Natural killer cell (primary cell): ENCODE results near the gene KNL1. TPM values are rescaled to one million over a fixed set of nuclear protein-coding genes. Genes with fewer than 3 reads are reported as not detected.
"Not testable (repeated sequence)": the region's sequence is repeated elsewhere in the genome, so short reads cannot be mapped to it uniquely, and the experiment has no call there.

Source experiments
- ATAC-seq, 3 donors: fragments of 150-1000 bp in 2 of 3; fragments of 200-7000 bp in 1 of 3; cut with Tn5 transposase; 1 replicate in 1 of 3; 2 replicates in 2 of 3; pipeline ENCODE4 v1.10.0; 2021; ENCODE audit warnings: mild to moderate bottlenecking in 2 of 3, moderate library complexity in 2 of 3
- DNase-seq, 2 donors: peaks; one replicate each; pipeline versions ENCODE4 v3.0.0 to v3.0.0-alpha.2; 2013 to 2021; ENCODE audit warnings: mixed read lengths in 1 of 2
- H3K27ac ChIP-seq: one replicate; pipeline ENCODE4 v1.5.1; 2013; ENCODE audit warnings: mild to moderate bottlenecking, low read length
- H3K27me3 ChIP-seq: one replicate; pipeline ENCODE4 v1.6.1; 2013; ENCODE audit warnings: low read length; ENCODE audit not compliant: control insufficient read depth, insufficient read depth
- H3K36me3 ChIP-seq: one replicate; pipeline ENCODE4 v1.6.1; 2013; ENCODE audit warnings: low read length; ENCODE audit not compliant: control insufficient read depth, insufficient read depth
- H3K4me1 ChIP-seq: one replicate; pipeline ENCODE4 v1.6.1; 2013; ENCODE audit warnings: low read length; ENCODE audit not compliant: control insufficient read depth, insufficient read depth
- H3K4me3 ChIP-seq: one replicate; pipeline ENCODE4 v1.5.1; 2013; ENCODE audit warnings: low read length
- H3K9me3 ChIP-seq: one replicate; pipeline ENCODE4 v1.6.1; 2013; ENCODE audit warnings: low read length; ENCODE audit not compliant: control insufficient read depth, insufficient read depth
- H3K27ac Mint-ChIP-seq, 2 donors: one replicate each; pipeline ENCODE4 v1.8.0; 2022; ENCODE audit warnings: mild to moderate bottlenecking in 2 of 2, mixed read lengths in 2 of 2, moderate library complexity in 1 of 2
- H3K27me3 Mint-ChIP-seq, 2 donors: one replicate each; pipeline ENCODE4 v1.8.0; 2022; ENCODE audit warnings: low read depth in 2 of 2, mixed read lengths in 2 of 2
- H3K36me3 Mint-ChIP-seq: one replicate; pipeline ENCODE4 v1.8.0; 2022; ENCODE audit warnings: mixed read lengths
- H3K4me1 Mint-ChIP-seq, 2 donors: one replicate each; pipeline ENCODE4 v1.8.0; 2022; ENCODE audit warnings: mixed read lengths in 2 of 2
- H3K4me3 Mint-ChIP-seq: one replicate; pipeline ENCODE4 v1.8.0; 2022; ENCODE audit warnings: mild to moderate bottlenecking, moderate library complexity, mixed read lengths
- H3K9me3 Mint-ChIP-seq, 2 donors: one replicate each; pipeline ENCODE4 v1.8.0; 2022; ENCODE audit warnings: mixed read lengths in 2 of 2
- CTCF ChIP-seq: fragments of 200-600 bp; IDR thresholded peaks from one replicate; pipeline ENCODE4 v1.8.0; 2022; ENCODE audit warnings: antibody characterized with exemption
- WGBS: methylation state at CpG from one replicate; pipeline ENCODE4 v1.1.7; 2013; ENCODE audit warnings: missing lambda C conversion rate; ENCODE audit not compliant: insufficient coverage; 5-methylcytosine and 5-hydroxymethylcytosine counted together
- intact Hi-C: fragments of 100-400 bp; cut with micrococcal nuclease; formaldehyde crosslinking; loops from one replicate; pipeline ENCODE4 v1.14.2; 2022
- total RNA-seq, 4 donors: library from RNA; stranded (reverse); fragments of 120-200 nt in 1 of 4; gene quantifications; one replicate each; pipeline versions ENCODE4 v1.2.3 to v1.2.4, GENCODE V29; 2013 to 2022

The KNL1 gene
- total RNA-seq, 3 donors from 2014 or later (not counting 1 experiment from before 2014, with no cell fraction given): 2.4 to 4.1 (median 3.6) TPM

GRCh38 chr15:40650479-40650878 lies 56.4 kb downstream of the KNL1 start:
- DNase-seq (no peak), ATAC-seq (no peak)
- Mint-ChIP-seq H3K36me3 (no peaks in the 10 kb centered on the region), H3K4me3 (no peak overlapping the region), H3K27me3 (no peaks in the 10 kb centered on the region), H3K4me1 (no peaks in the 10 kb centered on the region), H3K27ac (no peak overlapping the region), H3K9me3 (no peaks in the 10 kb centered on the region)
- Histone ChIP-seq H3K9me3 (no peaks in the 10 kb centered on the region), H3K36me3 (no peaks in the 10 kb centered on the region), H3K4me3 (no peak overlapping the region), H3K27me3 (no peaks in the 10 kb centered on the region), H3K27ac (no peak overlapping the region), H3K4me1 (no peaks in the 10 kb centered on the region)
- intact Hi-C loops: no loop called here
- TF ChIP-seq CTCF: no peak

- Mint-ChIP-seq H3K27ac (no peak overlapping the region), H3K4me3 (no peak overlapping the region), H3K27me3 (no peaks in the 10 kb centered on the region), H3K4me1 (no peaks in the 10 kb centered on the region), H3K9me3 (no peaks in the 10 kb centered on the region), H3K36me3 (no peaks in the 10 kb centered on the region)
- intact Hi-C loops: no loop called here
- H3K9me3 ChIP-seq: no peaks in the 10 kb centered on the region
- no peak for TF ChIP-seq CTCF
- no peak overlapping the region for H3K27ac ChIP-seq
- 100% methylated on average over 1 of the region's 5 CpGs for WGBS
- no peaks in the 10 kb centered on the region for H3K4me1 ChIP-seq
- H3K4me3 ChIP-seq: no peak overlapping the region
- ATAC-seq (no peak), DNase-seq (no peak)
- H3K36me3 ChIP-seq: no peaks in the 10 kb centered on the region
- no peaks in the 10 kb centered on the region for H3K27me3 ChIP-seq
These were observed 66.6 kb downstream of the KNL1 start for GRCh38 chr15:40660686-40661085.

- intact Hi-C loops: no loop called here
- no peaks in the 10 kb centered on the region for H3K27me3 ChIP-seq
- no peaks in the 10 kb centered on the region for H3K36me3 ChIP-seq
- 98% methylated on average over 6 of the region's 7 CpGs for WGBS
- H3K4me3 ChIP-seq: no peak overlapping the region
- H3K4me1 ChIP-seq: no peaks in the 10 kb centered on the region
- Mint-ChIP-seq H3K9me3 (no peaks in the 10 kb centered on the region), H3K4me3 (no peak overlapping the region), H3K36me3 (no peaks in the 10 kb centered on the region), H3K27me3 (no peaks in the 10 kb centered on the region), H3K4me1 (no peaks in the 10 kb centered on the region), H3K27ac (no peak overlapping the region)
- no peak overlapping the region for H3K27ac ChIP-seq
- no peak for TF ChIP-seq CTCF
- no peak for DNase-seq
- no peaks in the 10 kb centered on the region for H3K9me3 ChIP-seq
- ATAC-seq: no peak
These were observed 70.9 kb downstream of the KNL1 start for GRCh38 chr15:40664909-40665308.

GRCh38 chr15:40676290-40676689 lies 82.2 kb downstream of the KNL1 start:
- not testable (repeated sequence) for H3K27me3 ChIP-seq, H3K27me3 Mint-ChIP-seq, H3K9me3 Mint-ChIP-seq, H3K36me3 Mint-ChIP-seq, H3K4me3 ChIP-seq, H3K27ac ChIP-seq, H3K4me1 ChIP-seq, H3K4me1 Mint-ChIP-seq, H3K27ac Mint-ChIP-seq, H3K9me3 ChIP-seq, DNase-seq, H3K36me3 ChIP-seq, H3K4me3 Mint-ChIP-seq, ATAC-seq
- intact Hi-C loops: loop anchor here (5.0 kb wide), 1 partner anchor 216 kb away; the partner anchor contains the start of gene VPS18
- 95% methylated on average over 6 of the region's 6 CpGs for WGBS

- not testable (repeated sequence) for H3K4me1 ChIP-seq, H3K27ac ChIP-seq, H3K9me3 Mint-ChIP-seq, H3K27me3 ChIP-seq, H3K27me3 Mint-ChIP-seq, ATAC-seq, H3K9me3 ChIP-seq, H3K36me3 Mint-ChIP-seq, H3K36me3 ChIP-seq, H3K4me3 Mint-ChIP-seq, H3K4me3 ChIP-seq, H3K27ac Mint-ChIP-seq, DNase-seq, H3K4me1 Mint-ChIP-seq
- intact Hi-C loops: loop anchor here (5.0 kb wide), 1 partner anchor 215 kb away; the partner anchor contains the start of gene VPS18
- WGBS: 99% methylated on average over 27 of the region's 38 CpGs
These were observed 82.9 kb downstream of the KNL1 start for GRCh38 chr15:40676906-40677305.
